ENCODE results near the gene THUMPD1. TPM values are rescaled to one million over a fixed set of nuclear protein-coding genes. Genes with fewer than 3 reads are reported as not detected.
"Not testable (repeated sequence)": the region's sequence is repeated elsewhere in the genome, so short reads cannot be mapped to it uniquely, and the experiment has no call there.

Gene THUMPD1
- total RNA-seq, 4 donors from 2014 or later: 23.1 to 64.8 (median 43.4) TPM

- intact Hi-C loops (cut with DNase I; ENCODE audit: low total_unique reads) (no loop called here), in situ Hi-C loops (cut with MboI; ENCODE audit: low pct_ligation_motif_present in 1 of 4, low pct_unique_long_range_greater_than_20kb in 1 of 4, low sequenced_read_pairs in 3 of 4) (no loop called here)
- no peaks in the 10 kb centered on the region for H3K27me3 ChIP-seq
- no peak overlapping the region for H3K27ac ChIP-seq
- no peak for TF ChIP-seq POLR2AphosphoS5 (IDR thresholded peaks at IDR 0.05)
- no peak for TF ChIP-seq CTCF (IDR thresholded peaks at IDR 0.05)
- no peak for TF ChIP-seq EP300 (IDR thresholded peaks at IDR 0.05; ENCODE audit: low read depth)
- no peak for TF ChIP-seq POLR2A (IDR thresholded peaks at IDR 0.05)
- DNase-seq: no peak
- H3K4me3 ChIP-seq: no peak overlapping the region
- H3K36me3 ChIP-seq: no peaks in the 10 kb centered on the region
- no peaks in the 10 kb centered on the region for H3K9me3 ChIP-seq
- H3K4me1 ChIP-seq: peaks cover 0 to 15% (median 9%) of the 10 kb centered on the region in 4 donors
- 97% methylated on average over 1 of the region's 1 CpG; no CpG with 5 or more reads in 1 of the 2 donors for WGBS, 2 donors (ENCODE audit: low coverage in 1 of 2)
Measured at GRCh38 chr16:20768121-20768520, 26.5 kb upstream of the THUMPD1 start.

- in situ Hi-C loops (cut with MboI; ENCODE audit: low pct_ligation_motif_present in 1 of 4, low pct_unique_long_range_greater_than_20kb in 1 of 4, low sequenced_read_pairs in 3 of 4) (no loop called here), intact Hi-C loops (cut with DNase I; ENCODE audit: low total_unique reads) (no loop called here)
- no peak for TF ChIP-seq EP300 (IDR thresholded peaks at IDR 0.05; ENCODE audit: low read depth)
- no peak for TF ChIP-seq POLR2A (IDR thresholded peaks at IDR 0.05)
- no peak for TF ChIP-seq POLR2AphosphoS5 (IDR thresholded peaks at IDR 0.05)
- TF ChIP-seq CTCF (IDR thresholded peaks at IDR 0.05): no peak
- no peak overlapping the region for H3K27ac ChIP-seq
- no peaks in the 10 kb centered on the region for H3K36me3 ChIP-seq
- H3K4me3 ChIP-seq: no peak overlapping the region
- no peaks in the 10 kb centered on the region for H3K27me3 ChIP-seq
- H3K4me1 ChIP-seq: peaks cover 0 to 20% (median 14%) of the 10 kb centered on the region in 4 donors
- no peaks in the 10 kb centered on the region for H3K9me3 ChIP-seq
- no peak for DNase-seq
Measured at GRCh38 chr16:20767577-20767976, 26.0 kb upstream of the THUMPD1 start.

- intact Hi-C loops (cut with DNase I; ENCODE audit: low total_unique reads) (no loop called here), in situ Hi-C loops (cut with MboI; ENCODE audit: low pct_ligation_motif_present in 1 of 4, low pct_unique_long_range_greater_than_20kb in 1 of 4, low sequenced_read_pairs in 3 of 4) (no loop called here)
- H3K4me3 ChIP-seq: no peak overlapping the region
- H3K27ac ChIP-seq: no peak overlapping the region
- no peaks in the 10 kb centered on the region for H3K36me3 ChIP-seq
- 92% methylated on average over 3 to 5 of the region's 5 CpGs for WGBS, 2 donors (ENCODE audit: low coverage in 1 of 2)
- H3K27me3 ChIP-seq: no peaks in the 10 kb centered on the region
- H3K9me3 ChIP-seq: no peaks in the 10 kb centered on the region
- peaks cover 0 to 20% (median 14%) of the 10 kb centered on the region in 4 donors for H3K4me1 ChIP-seq
- TF ChIP-seq CTCF (IDR thresholded peaks at IDR 0.05): no peak
- no peak for TF ChIP-seq POLR2AphosphoS5 (IDR thresholded peaks at IDR 0.05)
- TF ChIP-seq POLR2A (IDR thresholded peaks at IDR 0.05): no peak
- no peak for TF ChIP-seq EP300 (IDR thresholded peaks at IDR 0.05; ENCODE audit: low read depth)
- no peak for DNase-seq
Measured at GRCh38 chr16:20766294-20766693, 24.7 kb upstream of the THUMPD1 start.

- intact Hi-C loops (cut with DNase I; ENCODE audit: low total_unique reads) (no loop called here), in situ Hi-C loops (cut with MboI; ENCODE audit: low pct_ligation_motif_present in 1 of 4, low pct_unique_long_range_greater_than_20kb in 1 of 4, low sequenced_read_pairs in 3 of 4) (no loop called here)
- H3K27ac ChIP-seq: no peak overlapping the region
- H3K27me3 ChIP-seq: no peaks in the 10 kb centered on the region
- H3K4me3 ChIP-seq: no peak overlapping the region
- WGBS, 2 donors (ENCODE audit: low coverage in 1 of 2): 81 to 94% methylated on average over 2 of the region's 2 CpGs
- H3K4me1 ChIP-seq: peaks cover 0 to 20% (median 14%) of the 10 kb centered on the region in 4 donors
- TF ChIP-seq POLR2A (IDR thresholded peaks at IDR 0.05) (no peak), CTCF (IDR thresholded peaks at IDR 0.05) (no peak), EP300 (IDR thresholded peaks at IDR 0.05; ENCODE audit: low read depth) (no peak), POLR2AphosphoS5 (IDR thresholded peaks at IDR 0.05) (no peak)
- DNase-seq: no peak
- H3K9me3 ChIP-seq: no peaks in the 10 kb centered on the region
- no peaks in the 10 kb centered on the region for H3K36me3 ChIP-seq
Measured at GRCh38 chr16:20765732-20766131, 24.1 kb upstream of the THUMPD1 start.

GRCh38 chr16:20764448-20764847 is 22.8 kb upstream of the THUMPD1 start:
- Histone ChIP-seq H3K4me1 (peaks cover 0 to 20% (median 14%) of the 10 kb centered on the region in 4 donors), H3K27ac (peak overlapping the region; percentile 84 to 92 (median 86)), H3K4me3 (peak overlapping the region in 1 of 4 donors; percentile 51)
- WGBS, 2 donors (ENCODE audit: low coverage in 1 of 2): 33 to 58% methylated on average over 1 of the region's 1 CpG
- in situ Hi-C loops (cut with MboI; ENCODE audit: low pct_ligation_motif_present in 1 of 4, low pct_unique_long_range_greater_than_20kb in 1 of 4, low sequenced_read_pairs in 3 of 4); DNase-seq; H3K36me3 ChIP-seq; H3K9me3 ChIP-seq; H3K27me3 ChIP-seq; intact Hi-C loops (cut with DNase I; ENCODE audit: low total_unique reads): not testable (repeated sequence)

All from transverse colon (tissue), 4 donors.